Mesenchymal stem cell (in vitro differentiated cells and primary cell): ENCODE results near the gene ZNF578.
"Not testable (repeated sequence)": the region's sequence is repeated elsewhere in the genome, so short reads cannot be mapped to it uniquely, and the experiment has no call there.

Source experiments
- DNase-seq: peaks from one replicate; pipeline ENCODE4 v3.0.0-alpha.2; 2013
- H2AFZ ChIP-seq: one replicate; pipeline ENCODE4 v1.6.1; 2013; ENCODE audit warnings: low read depth, mild to moderate bottlenecking, control low read depth, inconsistent platforms, low read length, moderate library complexity
- H2AK5ac ChIP-seq: 2 replicates; pipeline ENCODE4 v1.6.1; 2013; ENCODE audit warnings: low read length, moderate library complexity, mild to moderate bottlenecking, inconsistent platforms; ENCODE audit not compliant: severe bottlenecking
- H2BK120ac ChIP-seq: one replicate; pipeline ENCODE4 v1.6.1; 2013; ENCODE audit warnings: low read depth, mild to moderate bottlenecking, inconsistent platforms, low read length, moderate library complexity
- H2BK12ac ChIP-seq, 2 experiments: one replicate each; pipeline ENCODE4 v1.6.1; 2013; ENCODE audit warnings: inconsistent platforms in 2 of 2, low read length in 2 of 2, mild to moderate bottlenecking in 2 of 2, moderate library complexity in 2 of 2, control low read depth in 1 of 2
- H2BK15ac ChIP-seq: one replicate; pipeline ENCODE4 v1.6.1; 2013; ENCODE audit warnings: mild to moderate bottlenecking, low read depth, inconsistent platforms; ENCODE audit not compliant: poor library complexity, severe bottlenecking
- H2BK5ac ChIP-seq: 2 replicates; pipeline ENCODE4 v1.6.1; 2013; ENCODE audit warnings: low read depth, mild to moderate bottlenecking, low read length, control low read depth, inconsistent platforms; ENCODE audit not compliant: poor library complexity, severe bottlenecking
- H3K14ac ChIP-seq, 2 experiments: one replicate each; pipeline ENCODE4 v1.6.1; 2013; ENCODE audit warnings: inconsistent platforms in 2 of 2, low read length in 2 of 2, control low read depth in 1 of 2, mild to moderate bottlenecking in 1 of 2, moderate library complexity in 1 of 2
- H3K18ac ChIP-seq, 2 experiments: one replicate each; pipeline ENCODE4 v1.6.1; 2013; ENCODE audit warnings: inconsistent platforms in 2 of 2, low read length in 2 of 2, control low read depth in 1 of 2, low read depth in 1 of 2, mild to moderate bottlenecking in 1 of 2
- H3K23ac ChIP-seq, 2 experiments: one replicate each; pipeline ENCODE4 v1.6.1; 2013; ENCODE audit warnings: inconsistent platforms in 2 of 2, low read length in 2 of 2, mild to moderate bottlenecking in 2 of 2, moderate library complexity in 2 of 2, control low read depth in 1 of 2
- H3K27ac ChIP-seq: 2 replicates; pipeline ENCODE4 v1.5.1; 2013; ENCODE audit warnings: mild to moderate bottlenecking, moderate library complexity, low read length, control low read depth, inconsistent platforms; ENCODE audit not compliant: poor library complexity, severe bottlenecking
- H3K27me3 ChIP-seq, 2 experiments: 2 replicates each; pipeline versions ENCODE4 v1.6.1 to v1.7.0; 2013; ENCODE audit warnings: low read length in 2 of 2, mild to moderate bottlenecking in 2 of 2, moderate library complexity in 2 of 2, control low read depth in 1 of 2, inconsistent platforms in 1 of 2; ENCODE audit not compliant: control insufficient read depth in 1 of 2, insufficient read depth in 1 of 2
- H3K36me3 ChIP-seq, 2 experiments: 2 replicates each; pipeline versions ENCODE4 v1.6.1 to v1.7.0; 2013; ENCODE audit warnings: low read length in 2 of 2, control low read depth in 1 of 2, inconsistent platforms in 1 of 2, low read depth in 1 of 2, mild to moderate bottlenecking in 1 of 2; ENCODE audit not compliant: insufficient read depth in 2 of 2, control insufficient read depth in 1 of 2
- H3K4ac ChIP-seq, 2 experiments: one replicate each; pipeline ENCODE4 v1.6.1; 2013; ENCODE audit warnings: inconsistent platforms in 2 of 2, low read length in 2 of 2, mild to moderate bottlenecking in 2 of 2, moderate library complexity in 2 of 2, control low read depth in 1 of 2, low read depth in 1 of 2
- H3K4me1 ChIP-seq: 2 replicates; pipeline ENCODE4 v1.6.1; 2013; ENCODE audit warnings: low read depth, low read length, control low read depth; ENCODE audit not compliant: control insufficient read depth, insufficient read depth
- H3K4me2 ChIP-seq: 2 replicates; pipeline ENCODE4 v1.6.1; 2013; ENCODE audit warnings: low read length, mild to moderate bottlenecking, inconsistent platforms; ENCODE audit not compliant: poor library complexity, severe bottlenecking
- H3K4me3 ChIP-seq, 2 experiments: 2 replicates each; pipeline versions ENCODE4 v1.5.1 to v1.7.0; 2013; ENCODE audit warnings: low read length in 2 of 2, mild to moderate bottlenecking in 2 of 2, control low read depth in 1 of 2, low read depth in 1 of 2; ENCODE audit not compliant: insufficient read depth in 1 of 2
- H3K79me1 ChIP-seq: replicated peaks from 2 replicates; pipeline ENCODE4 v1.6.1; 2013; ENCODE audit warnings: mild to moderate bottlenecking, control low read depth, low read length, inconsistent platforms; ENCODE audit not compliant: poor library complexity, severe bottlenecking
- H3K9ac ChIP-seq: 2 replicates; pipeline ENCODE4 v1.7.0; 2013; ENCODE audit warnings: mild to moderate bottlenecking, low read length, moderate library complexity
- H3K9me3 ChIP-seq: 2 replicates; pipeline ENCODE4 v1.7.0; 2013; ENCODE audit warnings: mild to moderate bottlenecking, low read length; ENCODE audit not compliant: control insufficient read depth
- H4K8ac ChIP-seq: one replicate; pipeline ENCODE4 v1.6.1; 2013; ENCODE audit warnings: inconsistent platforms, mild to moderate bottlenecking, low read length, moderate library complexity
- H4K91ac ChIP-seq: one replicate; pipeline ENCODE4 v1.6.1; 2013; ENCODE audit warnings: mild to moderate bottlenecking, low read length, inconsistent platforms
- WGBS: methylation state at CpG from one replicate; pipeline ENCODE4 v1.1.7; 2013; ENCODE audit warnings: mixed read lengths; 5-methylcytosine and 5-hydroxymethylcytosine counted together

The ZNF578 gene

DNA sequence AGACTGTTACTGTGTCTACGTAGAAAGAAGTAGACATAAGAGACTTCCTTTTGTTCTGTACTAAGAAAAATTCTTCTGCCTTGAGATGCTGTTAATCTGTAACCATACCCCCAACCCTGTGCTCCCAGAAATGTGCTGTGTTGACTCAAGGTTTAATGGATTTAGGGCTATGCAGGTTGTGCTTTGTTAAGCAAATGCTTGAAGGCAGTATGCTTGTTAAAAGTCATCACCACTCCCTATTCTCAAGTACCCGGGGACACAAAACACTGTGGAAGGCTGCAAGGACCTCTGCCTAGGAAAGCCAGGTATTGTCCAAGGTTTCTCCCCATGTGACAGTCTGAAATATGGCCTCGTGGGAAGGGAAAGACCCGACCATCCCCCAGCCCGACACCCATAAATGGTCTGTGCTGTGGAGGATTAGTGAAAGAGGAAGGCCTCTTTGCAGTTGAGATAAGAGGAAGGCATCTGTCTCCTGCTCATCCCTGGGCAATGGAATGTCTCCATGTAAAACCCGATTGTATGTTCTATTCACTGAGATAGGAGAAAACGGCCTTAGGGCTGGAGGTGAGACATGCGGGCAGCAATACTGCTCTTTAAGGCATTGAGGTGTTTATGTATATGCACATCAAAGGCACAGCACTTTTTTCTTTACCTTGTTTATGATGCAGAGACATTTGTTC is 32.3 kb downstream of the ZNF578 start:
- 20% methylated on average over 5 of the region's 8 CpGs for WGBS
- not testable (repeated sequence) for H3K27ac ChIP-seq, H2BK120ac ChIP-seq, H3K4me3 ChIP-seq, H3K9ac ChIP-seq, H2BK15ac ChIP-seq, H3K36me3 ChIP-seq, H2BK12ac ChIP-seq, H4K8ac ChIP-seq, H3K18ac ChIP-seq, H4K91ac ChIP-seq, H2AFZ ChIP-seq, H3K79me1 ChIP-seq, H2AK5ac ChIP-seq, H2BK5ac ChIP-seq, H3K14ac ChIP-seq, H3K4me1 ChIP-seq, H3K27me3 ChIP-seq, DNase-seq, H3K4ac ChIP-seq, H3K23ac ChIP-seq, H3K4me2 ChIP-seq
- peaks cover 58% of the 10 kb centered on the region for H3K9me3 ChIP-seq

DNA sequence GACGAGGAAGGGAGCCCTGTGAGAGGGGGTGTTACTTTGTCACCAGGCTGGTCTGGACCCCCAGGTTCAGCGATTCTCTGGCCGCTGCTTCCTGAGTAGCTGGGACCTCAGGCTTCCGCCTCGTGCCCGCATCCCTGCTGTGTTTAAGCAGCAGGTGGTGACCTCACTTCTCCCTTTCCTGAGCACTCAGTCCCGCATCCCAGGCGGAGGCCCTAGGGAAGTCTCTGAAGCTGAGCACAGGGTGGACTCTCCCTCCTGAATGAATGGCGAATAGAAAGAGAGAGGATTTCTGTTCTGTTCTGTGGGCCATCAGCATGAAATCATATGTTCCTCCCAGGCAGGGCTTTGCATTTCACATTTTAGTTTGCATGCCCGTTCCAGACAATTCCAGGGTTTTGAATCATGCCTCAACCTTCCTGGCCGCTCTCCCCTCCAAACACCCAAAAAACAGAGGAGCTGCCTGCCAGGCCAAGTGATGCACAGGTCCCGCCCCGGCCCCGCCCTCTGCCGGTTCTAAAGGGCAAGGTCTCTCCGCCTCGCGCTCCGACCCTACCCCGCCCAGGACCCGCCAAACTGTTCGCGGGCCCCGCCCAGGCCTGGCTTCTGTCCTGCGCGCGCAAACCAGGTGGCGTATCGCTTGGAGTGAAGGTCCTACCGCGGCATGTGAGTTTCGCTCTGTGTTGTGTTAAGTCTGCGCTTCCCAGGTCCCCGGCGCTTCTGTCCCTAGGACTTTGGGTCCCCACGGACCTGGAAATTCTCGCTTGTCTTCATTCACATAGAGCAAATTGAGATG is 39.0 kb downstream of the ZNF578 start:
- peaks cover 37% of the 10 kb centered on the region for H3K9me3 ChIP-seq
- no peaks in the 10 kb centered on the region for H3K79me1 ChIP-seq
- H2BK5ac ChIP-seq, result no peak overlapping the region
- H2BK15ac ChIP-seq, result no peak overlapping the region
- no peak overlapping the region for H2AK5ac ChIP-seq
- H3K27ac ChIP-seq, result no peak overlapping the region
- WGBS, result 21% methylated on average over 37 of the region's 37 CpGs
- H3K4me2 ChIP-seq, result no peak overlapping the region
- no peaks in the 10 kb centered on the region for H3K4me1 ChIP-seq
- no peak overlapping the region for H2BK120ac ChIP-seq
- H3K23ac ChIP-seq, result no peak overlapping the region
- no peak overlapping the region for H3K4ac ChIP-seq
- no peak overlapping the region for H4K8ac ChIP-seq
- no peak overlapping the region for H3K14ac ChIP-seq
- peaks cover 0 to 5% of the 10 kb centered on the region in 2 experiments for H3K36me3 ChIP-seq
- H3K4me3 ChIP-seq, result no peak overlapping the region
- no peak overlapping the region for H3K9ac ChIP-seq
- H4K91ac ChIP-seq, result no peak overlapping the region
- H2BK12ac ChIP-seq, result no peak overlapping the region
- no peak overlapping the region for H2AFZ ChIP-seq
- no peak overlapping the region for H3K18ac ChIP-seq
- H3K27me3 ChIP-seq, result peaks cover 0 to 5% of the 10 kb centered on the region in 2 experiments
- DNase-seq, result no peak

DNA sequence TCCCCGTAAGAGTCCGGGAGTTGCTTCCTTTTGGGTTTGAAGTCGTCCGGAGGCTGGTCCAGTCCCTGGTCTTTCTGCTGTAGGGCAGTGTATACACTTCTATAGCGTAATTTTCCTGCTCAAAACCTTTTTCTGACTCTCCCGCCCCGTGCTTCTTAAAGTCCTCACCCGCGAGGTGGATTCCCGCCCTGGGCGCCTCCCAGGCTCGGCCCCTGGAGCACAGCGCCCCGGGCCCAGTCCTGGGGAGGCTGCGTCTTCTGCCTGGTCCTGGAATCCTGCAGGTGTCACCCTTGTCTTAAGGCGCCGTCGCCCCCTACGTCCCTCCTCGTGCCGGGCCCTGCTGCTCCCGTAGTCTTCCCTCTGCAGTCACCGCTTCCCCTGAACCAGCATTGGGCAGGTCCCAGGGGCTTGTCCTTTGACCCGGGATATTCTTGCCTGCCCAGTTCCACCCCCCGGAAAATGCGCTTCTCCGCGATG is 39.7 kb downstream of the ZNF578 start:
- Histone ChIP-seq H3K23ac (no peak overlapping the region), H3K9me3 (peaks cover 34% of the 10 kb centered on the region), H3K4me1 (no peaks in the 10 kb centered on the region), H3K4ac (no peak overlapping the region), H3K14ac (no peak overlapping the region), H2BK5ac (no peak overlapping the region), H2AK5ac (no peak overlapping the region), H3K27me3 (peaks cover 0 to 5% of the 10 kb centered on the region in 2 experiments), H2BK12ac (no peak overlapping the region), H3K27ac (no peak overlapping the region), H4K91ac (no peak overlapping the region), H4K8ac (no peak overlapping the region), H3K9ac (no peak overlapping the region), H2BK15ac (no peak overlapping the region), H3K18ac (no peak overlapping the region), H3K4me2 (no peak overlapping the region), H2AFZ (no peak overlapping the region), H2BK120ac (no peak overlapping the region), H3K79me1 (no peaks in the 10 kb centered on the region), H3K36me3 (peaks cover 0 to 5% of the 10 kb centered on the region in 2 experiments), H3K4me3 (no peak overlapping the region)
- WGBS, result 8% methylated on average over 28 of the region's 28 CpGs
- DNase-seq, result no peak

DNA sequence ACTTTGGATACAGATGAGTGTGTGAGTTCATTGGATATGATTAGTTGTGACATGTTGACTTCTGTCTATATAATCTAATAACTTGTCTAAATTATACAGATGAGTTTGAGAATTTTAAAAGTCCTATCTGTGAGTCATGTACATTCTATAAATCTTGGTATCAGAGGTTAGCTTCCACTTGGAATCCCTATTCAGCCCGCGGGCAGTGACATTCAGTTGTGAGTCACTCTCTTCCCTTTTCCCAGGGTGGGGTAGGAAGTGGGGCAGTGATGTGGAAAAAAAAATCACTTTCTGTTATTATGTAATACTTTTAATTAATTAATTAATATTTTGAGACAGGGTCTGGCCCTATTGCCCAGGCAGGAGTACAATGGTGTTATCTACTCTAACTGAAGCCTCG is 41.2 kb downstream of the ZNF578 start:
- no peak overlapping the region for H3K27ac ChIP-seq
- H2BK15ac ChIP-seq, result no peak overlapping the region
- no peak overlapping the region for H3K4me2 ChIP-seq
- no peak overlapping the region for H3K4me3 ChIP-seq
- no peak for DNase-seq
- H3K79me1 ChIP-seq, result no peaks in the 10 kb centered on the region
- H2AK5ac ChIP-seq, result no peak overlapping the region
- H3K14ac ChIP-seq, result no peak overlapping the region
- H3K9me3 ChIP-seq, result peaks cover 46% of the 10 kb centered on the region
- no peak overlapping the region for H4K91ac ChIP-seq
- no peak overlapping the region for H2BK12ac ChIP-seq
- H3K4ac ChIP-seq, result no peak overlapping the region
- no peaks in the 10 kb centered on the region for H3K4me1 ChIP-seq
- no peak overlapping the region for H3K9ac ChIP-seq
- H3K27me3 ChIP-seq, result peaks cover 0 to 5% of the 10 kb centered on the region in 2 experiments
- H3K36me3 ChIP-seq, result peaks cover 5 to 6% of the 10 kb centered on the region in 2 experiments
- H2BK120ac ChIP-seq, result no peak overlapping the region
- H3K18ac ChIP-seq, result no peak overlapping the region
- no peak overlapping the region for H2AFZ ChIP-seq
- H4K8ac ChIP-seq, result no peak overlapping the region
- no peak overlapping the region for H3K23ac ChIP-seq
- 50% methylated on average over 1 of the region's 3 CpGs for WGBS
- no peak overlapping the region for H2BK5ac ChIP-seq
